K562 (cell line): ENCODE results near the gene ZNF598. TPM values are rescaled to one million over a fixed set of nuclear protein-coding genes. Genes with fewer than 3 reads are reported as not detected.

Source experiments
- ATAC-seq: fragments of 200-7000 bp; cut with Tn5 transposase; 3 replicates; pipeline ENCODE4 v1.9.1; 2020; ENCODE audit warnings: moderate library complexity
- BruUV-seq: library from RNA; stranded (reverse); fragments of 400-500 nt; replicated peaks from 2 replicates; lab custom pipeline; 2021; lab: Mats Ljungman, UMichigan
- CTCF ChIA-PET: fragments of 300-600 bp; formaldehyde crosslinking; extraction: SDS; loops from one replicate; lab custom pipeline; 2021; ENCODE audit warnings: low intra/inter-chr PET ratio; lab: Yijun Ruan, JAX
- POLR2A ChIA-PET: fragments of 300-600, 350-650 bp; sonication (Branson Sonifier 250); formaldehyde crosslinking; extraction: SDS; loops from one replicate; lab custom pipeline; 2021; ENCODE audit warnings: antibody characterized with exemption, inconsistent platforms; lab: Yijun Ruan, JAX
- DNase-seq, 4 experiments: peaks; one replicate each; pipeline versions ENCODE4 v3.0.0 to v3.0.0-alpha.2; 2011 to 2018; ENCODE audit warnings: low spot score in 3 of 4, mixed read lengths in 3 of 4; ENCODE audit errors: extremely low read depth in 1 of 4
- FAIRE-seq: peaks from 2 replicates; lab custom pipeline; 2011; peaks lifted over from hg19 to GRCh38; lab: Jason Lieb, UNC
- H2AFZ ChIP-seq: 2 replicates; pipeline ENCODE4 v1.6.0; 2011; ENCODE audit warnings: low read depth, low read length, control low read depth, inconsistent platforms
- H3K27ac ChIP-seq: fragments of 200-600 bp; 3 replicates; pipeline ENCODE4 v1.8.0; 2011; ENCODE audit warnings: low read depth, mild to moderate bottlenecking, control low read depth, inconsistent platforms, low read length, moderate library complexity, mixed read lengths; ENCODE audit errors: extremely low read depth
- H3K27me3 ChIP-seq, 2 experiments: fragments of 300-600 bp in 1 of 2; 2 replicates in 1 of 2; 3 replicates in 1 of 2; pipeline versions ENCODE4 v1.6.0 to v1.8.0; 2011; ENCODE audit warnings: inconsistent platforms in 2 of 2, low read length in 2 of 2, mild to moderate bottlenecking in 1 of 2, mixed read lengths in 1 of 2, moderate library complexity in 1 of 2; ENCODE audit not compliant: control insufficient read depth in 2 of 2, insufficient read depth in 2 of 2
- H3K36me3 ChIP-seq: fragments of 300-600 bp; 3 replicates; pipeline ENCODE4 v1.8.0; 2011; ENCODE audit warnings: mild to moderate bottlenecking, low read length, inconsistent platforms; ENCODE audit not compliant: control insufficient read depth, insufficient read depth
- H3K4me1 ChIP-seq, 2 experiments: fragments of 200-600 bp in 1 of 2; replicated peaks in 1 of 2; 2 replicates in 1 of 2; 3 replicates in 1 of 2; pipeline versions ENCODE4 v1.5.1 to v1.8.0; 2011; ENCODE audit warnings: inconsistent platforms in 2 of 2, low read length in 2 of 2, mild to moderate bottlenecking in 1 of 2, mixed read lengths in 1 of 2, moderate library complexity in 1 of 2; ENCODE audit not compliant: control insufficient read depth in 2 of 2, insufficient read depth in 2 of 2
- H3K4me2 ChIP-seq: 2 replicates; pipeline ENCODE4 v1.6.1; 2011; ENCODE audit warnings: low read length, control low read depth, inconsistent platforms, mixed read lengths; ENCODE audit not compliant: insufficient read depth
- H3K4me3 ChIP-seq: fragments of 200-600 bp; sonication (generic), shearing (Covaris generic); 2 replicates; pipeline ENCODE4 v1.5.1; 2016; ENCODE audit warnings: control low read depth, inconsistent platforms
- H3K79me2 ChIP-seq: fragments of 200-600 bp; 3 replicates; pipeline ENCODE4 v1.8.0; 2011; ENCODE audit warnings: low read length, inconsistent platforms; ENCODE audit not compliant: control insufficient read depth, insufficient read depth
- H3K9ac ChIP-seq, 2 experiments: 2 replicates each; pipeline versions ENCODE4 v1.6.0 to v1.6.1; 2011; ENCODE audit warnings: low read depth in 2 of 2, low read length in 2 of 2, control low read depth in 1 of 2, inconsistent platforms in 1 of 2, mild to moderate bottlenecking in 1 of 2, mixed read lengths in 1 of 2; ENCODE audit not compliant: insufficient read depth in 1 of 2
- H3K9me1 ChIP-seq: one replicate; pipeline ENCODE4 v1.6.0; 2011; ENCODE audit warnings: inconsistent platforms, mild to moderate bottlenecking, low read length, moderate library complexity; ENCODE audit not compliant: control insufficient read depth, insufficient read depth
- H3K9me3 ChIP-seq: replicated peaks from 2 replicates; pipeline ENCODE4 v1.5.1; 2011; ENCODE audit warnings: low read depth, low read length, inconsistent platforms; ENCODE audit not compliant: control insufficient read depth, insufficient read depth
- H4K20me1 ChIP-seq: replicated peaks from 2 replicates; pipeline ENCODE4 v1.6.1; 2011; ENCODE audit warnings: low read length, inconsistent platforms, mixed read lengths; ENCODE audit not compliant: control insufficient read depth, insufficient read depth
- CBX8 ChIP-seq: fragments of 200-600 bp; sonication (generic); IDR thresholded peaks from 2 replicates; pipeline ENCODE4 v1.6.1; 2012; ENCODE audit warnings: borderline replicate concordance, mixed run types, low read depth, mild to moderate bottlenecking, moderate library complexity, mixed read lengths, low read length, control low read depth, inconsistent platforms; ENCODE audit not compliant: poor library complexity, severe bottlenecking; ENCODE audit errors: extremely low read depth
- MCM2 ChIP-seq: fragments of 450-650 bp; IDR thresholded peaks from 2 replicates; pipeline ENCODE4 v1.6.1; 2017; ENCODE audit warnings: low read depth, mild to moderate bottlenecking
- PBX2 ChIP-seq, 2 experiments: IDR thresholded peaks in 1 of 2; conservative IDR thresholded peaks in 1 of 2; 2 replicates each; pipeline ENCODE4 v1.6.1; 2016; ENCODE audit warnings: low read depth in 2 of 2, mild to moderate bottlenecking in 1 of 2, missing compliant biosample characterization in 1 of 2, missing genetic modification characterization in 1 of 2, moderate library complexity in 1 of 2
- POLR2G ChIP-seq: fragments of 200-400 bp; formaldehyde crosslinking; IDR thresholded peaks from 2 replicates; pipeline ENCODE4 v1.6.1; 2017; ENCODE audit warnings: low read depth, mild to moderate bottlenecking, antibody characterized with exemption, low read length, moderate library complexity
- RBFOX2 ChIP-seq: fragments of 200-400 bp; formaldehyde crosslinking; IDR thresholded peaks from 2 replicates; pipeline ENCODE4 v1.6.1; 2017; ENCODE audit warnings: low read depth, mild to moderate bottlenecking, low read length, moderate library complexity
- RBM15 ChIP-seq: fragments of 200-400 bp; formaldehyde crosslinking; IDR thresholded peaks from 2 replicates; pipeline ENCODE4 v1.6.1; 2018; ENCODE audit warnings: mild to moderate bottlenecking, low read length, moderate library complexity; ENCODE audit not compliant: insufficient read depth
- WHSC1 ChIP-seq: IDR thresholded peaks from one replicate; pipeline ENCODE4 v1.6.1; 2012; ENCODE audit warnings: low read length, control low read depth, inconsistent platforms
- ZBTB7A ChIP-seq: IDR thresholded peaks from 2 replicates; pipeline ENCODE4 v1.6.1; 2011; ENCODE audit warnings: low read depth, mild to moderate bottlenecking, low read length, moderate library complexity, borderline replicate concordance; ENCODE audit not compliant: control insufficient read depth
- WGBS: fragments of 100-300 bp; shearing (Covaris generic); methylation state at CpG from one replicate; pipeline ENCODE4 v1.1.6; 2016; ENCODE audit warnings: low coverage, mixed read lengths; ENCODE audit not compliant: insufficient coverage; ENCODE audit errors: missing lambda C conversion rate; 5-methylcytosine and 5-hydroxymethylcytosine counted together
- in situ Hi-C: fragments of 300-500 bp; cut with MboI; formaldehyde crosslinking; loops from 4 replicates; pipeline ENCODE4 v1.15.0; 2018; ENCODE audit warnings: inconsistent platforms, mixed read lengths
- intact Hi-C: fragments of 100-400 bp; cut with micrococcal nuclease; formaldehyde crosslinking; loops from 2 replicates; pipeline ENCODE4 v1.14.2; 2022
- polyA plus RNA-seq, 8 experiments: library from polyadenylated mRNA; depleted of rRNA in 4 of 8; stranded (reverse) in 5 of 8; unstranded in 3 of 8; fragments of >200 nt; fragmentation: Nextera tagmentation in 2 of 8; fragmentation: Illumina TruSeq in 1 of 8; extraction: Ambion mirVana in 2 of 8; extraction: Trizol in 1 of 8; gene quantifications; 2 replicates each; pipeline versions ENCODE4 v1.2.1 to v1.2.3, GENCODE V29; 2011 to 2014; ENCODE audit warnings: inconsistent platforms in 1 of 8, missing spikeins in 1 of 8
- total RNA-seq, 7 experiments: library from RNA; depleted of rRNA in 6 of 7; stranded (reverse); fragments of >200 nt in 6 of 7; fragmentation: Illumina TruSeq in 2 of 7; extraction: Trizol in 2 of 7; gene quantifications; 2 replicates each; pipeline versions ENCODE4 v1.2.1 to v1.2.3, GENCODE V29; 2011 to 2021; ENCODE audit warnings: low replicate concordance in 1 of 7

Gene ZNF598
- total and polyA plus RNA-seq, 9 of the 15 experiments (the other 6 are each of a cell fraction or from before 2014, with no cell fraction given), result 0.11 to 115 (median 29.6) TPM

DNA sequence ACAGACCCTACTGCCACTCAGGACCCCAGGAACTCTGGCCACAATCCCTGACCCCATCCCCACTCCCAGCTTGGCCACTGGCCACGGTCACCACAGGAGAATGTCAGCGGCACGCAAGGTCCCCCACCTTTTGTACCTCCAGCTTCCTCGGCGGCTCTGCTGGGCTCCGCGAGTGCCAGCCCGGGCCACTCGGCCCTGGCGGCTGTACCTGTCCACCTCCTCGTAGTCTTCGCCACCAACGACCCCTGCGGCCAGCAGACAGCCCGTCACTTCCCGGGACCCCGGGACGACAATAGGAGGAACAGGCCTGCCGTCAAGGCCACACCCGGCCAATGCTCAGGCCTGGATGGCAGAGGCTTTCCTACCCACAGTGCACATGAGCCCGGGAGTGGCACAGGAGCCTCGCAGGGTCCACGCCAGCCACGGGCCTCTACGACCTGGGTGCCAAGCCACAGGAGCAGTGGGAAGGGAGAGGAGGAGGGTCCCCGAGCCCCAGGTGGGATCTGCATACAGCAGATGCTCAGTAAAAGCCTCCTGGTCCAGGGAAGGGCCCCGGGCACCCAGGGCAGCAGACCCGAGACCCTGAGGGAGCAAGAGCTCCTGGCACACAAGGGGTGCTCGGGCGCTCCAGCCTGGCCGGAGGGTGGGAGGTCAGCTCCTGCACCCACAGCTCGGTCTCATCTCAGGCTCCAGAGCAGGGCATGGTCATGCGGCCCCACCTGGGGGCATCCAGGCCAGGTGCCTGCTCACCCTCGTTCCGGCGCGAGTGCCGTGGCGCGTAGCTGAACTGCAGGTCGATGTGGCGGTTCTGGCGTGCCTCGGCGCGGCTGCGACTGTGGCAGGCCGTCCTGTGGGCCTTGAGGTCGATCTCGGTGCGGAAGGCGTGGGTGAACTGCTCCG lies 7.9 kb downstream of the ZNF598 start:
- no TSS peak for BruUV-seq
- Histone ChIP-seq H3K9ac (peak overlapping the region in 1 of 2 experiments; percentile 43; a peak in 1 of 4 replicates), H3K79me2 (peaks cover 45% of the 10 kb centered on the region), H4K20me1 (peaks cover 23% of the 10 kb centered on the region), H3K27ac (no peak overlapping the region), H3K9me1 (peaks cover 9% of the 10 kb centered on the region), H3K4me3 (no peak overlapping the region), H3K4me2 (no peak overlapping the region), H2AFZ (no peak overlapping the region), H3K27me3 (no peaks in the 10 kb centered on the region), H3K9me3 (no peaks in the 10 kb centered on the region), H3K36me3 (peaks cover 95% of the 10 kb centered on the region), H3K4me1 (peaks cover 7 to 80% of the 10 kb centered on the region in 2 experiments)
- TF ChIP-seq POLR2G (peak; percentile 54), RBFOX2 (peak; percentile 46), RBM15 (no peak)
- intact Hi-C loops, result no loop called here
- DNase-seq, result no peak
- in situ Hi-C loops, result no loop called here
- WGBS, result 97% methylated on average over 40 of the region's 53 CpGs
- FAIRE-seq, result no peak
- ChIA-PET POLR2A (interaction anchor here (0.7 kb wide), 1 partner anchor 154 kb away, joined by 4 read pairs; the partner anchor contains the start of gene TRAF7), CTCF (no interaction called here)
- ATAC-seq, result no peak

DNA sequence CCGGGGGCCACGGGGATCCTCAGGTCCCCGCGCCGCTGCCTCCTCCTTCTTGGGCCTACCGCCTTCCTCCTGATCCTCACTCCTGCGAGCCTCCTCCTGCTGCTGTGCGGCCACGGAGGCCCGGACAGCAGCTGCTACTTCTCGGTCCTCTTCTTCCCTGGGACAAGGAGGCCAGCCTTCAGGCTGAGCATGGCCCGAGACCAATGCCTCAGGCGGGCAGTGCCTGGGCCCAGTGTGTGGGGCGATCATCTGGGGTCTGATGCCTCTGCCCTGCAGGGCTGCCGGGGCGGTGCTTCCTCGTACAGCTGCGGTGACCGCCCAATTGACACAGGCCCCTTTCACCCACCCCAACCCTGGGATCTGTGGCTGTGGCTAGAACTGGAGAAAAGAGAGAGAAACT lies 8.6 kb downstream of the ZNF598 start:
- peaks cover 40% of the 10 kb centered on the region for H3K79me2 ChIP-seq
- H3K27me3 ChIP-seq, result no peaks in the 10 kb centered on the region
- TF ChIP-seq ZBTB7A (no peak), MCM2 (no peak), RBFOX2 (peak; percentile 8; the same call in 1 of the 2 replicates), CBX8 (no peak), POLR2G (peak; percentile 10; the same call in 1 of the 2 replicates), WHSC1 (no peak), PBX2 (CRISPR knock-in tag; IDR thresholded peaks at IDR 0.05; ENCODE audit: low read depth) (no peak), PBX2 (tag; conservative IDR thresholded peaks at IDR 0.05; ENCODE audit: low read depth) (no peak)
- no peaks in the 10 kb centered on the region for H3K9me3 ChIP-seq
- no peak overlapping the region for H2AFZ ChIP-seq
- ChIA-PET POLR2A (interaction anchor here (0.7 kb wide), 1 partner anchor 154 kb away, joined by 4 read pairs; the partner anchor contains the start of gene TRAF7), CTCF (no interaction called here)
- peaks cover 5% of the 10 kb centered on the region for H3K9me1 ChIP-seq
- H3K27ac ChIP-seq, result no peak overlapping the region
- no TSS peak for BruUV-seq
- H3K36me3 ChIP-seq, result peaks cover 94% of the 10 kb centered on the region
- in situ Hi-C loops, result no loop called here
- H4K20me1 ChIP-seq, result peaks cover 21% of the 10 kb centered on the region
- no peak for DNase-seq
- no peak overlapping the region for H3K4me2 ChIP-seq
- H3K4me3 ChIP-seq, result no peak overlapping the region
- WGBS, result 100% methylated on average over 7 of the region's 19 CpGs
- H3K4me1 ChIP-seq, result peaks cover 7 to 73% of the 10 kb centered on the region in 2 experiments
- intact Hi-C loops, result no loop called here
- no peak overlapping the region; a peak in 2 of 4 replicates for H3K9ac ChIP-seq
- FAIRE-seq, result no peak
- ATAC-seq, result no peak
